GM12891 (cell line): ENCODE results near the gene LHX2.

ENCODE experiments used
- POLR2A ChIP-seq: IDR thresholded peaks from 2 replicates; pipeline ENCODE4 v1.6.1; 2011; ENCODE audit warnings: low read depth, low read length, control low read depth
- POLR2AphosphoS5 ChIP-seq: IDR thresholded peaks from 2 replicates; pipeline ENCODE4 v1.6.1; 2011; ENCODE audit warnings: low read depth, low read length, control low read depth
- POU2F2 ChIP-seq: IDR thresholded peaks from 2 replicates; pipeline ENCODE4 v1.6.1; 2011; ENCODE audit warnings: low read depth, mild to moderate bottlenecking, control low read depth, low read length, moderate library complexity
- SPI1 ChIP-seq: IDR thresholded peaks from 2 replicates; pipeline ENCODE4 v1.6.1; 2011; ENCODE audit warnings: low read depth, low read length, control low read depth
- TAF1 ChIP-seq: IDR thresholded peaks from 2 replicates; pipeline ENCODE4 v1.6.1; 2011; ENCODE audit warnings: low read depth, low read length, control low read depth

- TF ChIP-seq TAF1 (no peak), POLR2A (no peak), POU2F2 (no peak), SPI1 (no peak), POLR2AphosphoS5 (no peak)
Observed at GRCh38 chr9:124042201-124042721, 30.7 kb downstream of the LHX2 start.
